Measurements from ENCODE around the gene LCE3D.
"Not testable (repeated sequence)": the region's sequence is repeated elsewhere in the genome, so short reads cannot be mapped to it uniquely, and the experiment has no call there.

The LCE3D gene

GRCh38 chr1:152580433-152580832 is at the start of gene LCE3D:
Gene LCE3D (minus strand): TSS chr1:152580516. CDS start chr1:152579936, 580 bp downstream.
- Histone ChIP-seq H3K4me1 (no peaks in the 10 kb centered on the region), H3K9me3 (no peaks in the 10 kb centered on the region), H3K4me3 (no peak within 1 kb of the TSS), H3K27me3 (ENCODE audit: low read depth) (no peaks in the 10 kb centered on the region), H3K36me3 (replicated peaks) (no peaks in the 10 kb centered on the region)
- DNase-seq (ENCODE audit: low spot score in 2 of 2): no peak
- in situ Hi-C loops (cut with MboI; ENCODE audit: low sequenced_read_pairs): no loop called here

GRCh38 chr1:152626744-152627143 is 46.4 kb upstream of the LCE3D start:
- no peaks in the 10 kb centered on the region for H3K4me1 ChIP-seq
- no peaks in the 10 kb centered on the region for H3K27me3 ChIP-seq (ENCODE audit: low read depth)
- H3K4me3 ChIP-seq: no peak overlapping the region
- no peaks in the 10 kb centered on the region for H3K9me3 ChIP-seq
- no peaks in the 10 kb centered on the region for H3K36me3 ChIP-seq (replicated peaks)
- in situ Hi-C loops (cut with MboI; ENCODE audit: low sequenced_read_pairs): no loop called here
- no peak for DNase-seq (ENCODE audit: low spot score in 2 of 2)

- in situ Hi-C loops (cut with MboI; ENCODE audit: low sequenced_read_pairs): no loop called here
- Histone ChIP-seq H3K36me3 (replicated peaks) (no peaks in the 10 kb centered on the region), H3K4me3 (no peak overlapping the region), H3K9me3 (no peaks in the 10 kb centered on the region), H3K27me3 (ENCODE audit: low read depth) (no peaks in the 10 kb centered on the region), H3K4me1 (no peaks in the 10 kb centered on the region)
- peak in 1 of 2 experiments; percentile 69 for DNase-seq (ENCODE audit: low spot score in 2 of 2)
Observed at GRCh38 chr1:152623203-152623844, 43.0 kb upstream of the LCE3D start.

GRCh38 chr1:152622803-152623202 is 42.5 kb upstream of the LCE3D start, which contains the start of gene LCE3A:
Gene LCE3A (minus strand): TSS chr1:152623103. CDS start chr1:152623103, 0 bp downstream.
- Histone ChIP-seq H3K4me1 (no peaks in the 10 kb centered on the region), H3K27me3 (ENCODE audit: low read depth) (no peaks in the 10 kb centered on the region), H3K4me3 (no peak within 1 kb of the TSS), H3K36me3 (replicated peaks) (no peaks in the 10 kb centered on the region), H3K9me3 (no peaks in the 10 kb centered on the region)
- in situ Hi-C loops (cut with MboI; ENCODE audit: low sequenced_read_pairs): no loop called here
- DNase-seq (ENCODE audit: low spot score in 2 of 2): no peak

- no peaks in the 10 kb centered on the region for H3K9me3 ChIP-seq
- in situ Hi-C loops (cut with MboI; ENCODE audit: low sequenced_read_pairs): no loop called here
- H3K4me1 ChIP-seq: no peaks in the 10 kb centered on the region
- no peak overlapping the region for H3K4me3 ChIP-seq
- no peak for DNase-seq (ENCODE audit: low spot score in 2 of 2)
- H3K36me3 ChIP-seq (replicated peaks): no peaks in the 10 kb centered on the region
- H3K27me3 ChIP-seq (ENCODE audit: low read depth): no peaks in the 10 kb centered on the region
Observed at GRCh38 chr1:152621993-152622392, 41.7 kb upstream of the LCE3D start.

- Histone ChIP-seq H3K36me3 (replicated peaks) (no peaks in the 10 kb centered on the region), H3K9me3 (no peaks in the 10 kb centered on the region), H3K4me1 (no peaks in the 10 kb centered on the region), H3K4me3 (no peak within 1 kb of the TSS), H3K27me3 (ENCODE audit: low read depth) (no peaks in the 10 kb centered on the region)
- no peak for DNase-seq (ENCODE audit: low spot score in 2 of 2)
- in situ Hi-C loops (cut with MboI; ENCODE audit: low sequenced_read_pairs): no loop called here
Observed at GRCh38 chr1:152613511-152613910, 33.2 kb upstream of the LCE3D start, which contains the start of gene LCE3B. Gene LCE3B (plus strand): TSS chr1:152613811. CDS start chr1:152613811, 0 bp downstream.

GRCh38 chr1:152599934-152600333 is 19.6 kb upstream of the LCE3D start, which contains the start of gene LCE3C:
Gene LCE3C (plus strand): TSS chr1:152600234. CDS start chr1:152600732, 498 bp downstream.
- H3K36me3 ChIP-seq (replicated peaks): no peaks in the 10 kb centered on the region
- H3K9me3 ChIP-seq: no peaks in the 10 kb centered on the region
- H3K27me3 ChIP-seq (ENCODE audit: low read depth): no peaks in the 10 kb centered on the region
- no peaks in the 10 kb centered on the region for H3K4me1 ChIP-seq
- no peak within 1 kb of the TSS for H3K4me3 ChIP-seq
- no peak for DNase-seq (ENCODE audit: low spot score in 2 of 2)
- in situ Hi-C loops (cut with MboI; ENCODE audit: low sequenced_read_pairs): no loop called here

- no peak for DNase-seq (ENCODE audit: low spot score in 2 of 2)
- in situ Hi-C loops (cut with MboI; ENCODE audit: low sequenced_read_pairs): no loop called here
- H3K36me3 ChIP-seq (replicated peaks): no peaks in the 10 kb centered on the region
Observed at GRCh38 chr1:152596986-152597385, 16.7 kb upstream of the LCE3D start.

GRCh38 chr1:152585586-152585985 is 5.3 kb upstream of the LCE3D start:
- no peaks in the 10 kb centered on the region for H3K4me1 ChIP-seq
- no peaks in the 10 kb centered on the region for H3K36me3 ChIP-seq (replicated peaks)

More at GRCh38 chr1:152596986-152597385, 16.7 kb upstream of the LCE3D start:
- no peak overlapping the region for H3K4me3 ChIP-seq
- H3K27me3 ChIP-seq (ENCODE audit: low read depth): no peaks in the 10 kb centered on the region
- H3K4me1 ChIP-seq: no peaks in the 10 kb centered on the region
- no peaks in the 10 kb centered on the region for H3K9me3 ChIP-seq

GRCh38 chr1:152582647-152583046 is 2.3 kb upstream of the LCE3D start:
- DNase-seq (ENCODE audit: low spot score in 2 of 2): no peak
- in situ Hi-C loops (cut with MboI; ENCODE audit: low sequenced_read_pairs): no loop called here
- no peaks in the 10 kb centered on the region for H3K9me3 ChIP-seq

More at GRCh38 chr1:152585586-152585985, 5.3 kb upstream of the LCE3D start:
- Histone ChIP-seq H3K4me3 (no peak overlapping the region), H3K9me3 (no peaks in the 10 kb centered on the region), H3K27me3 (ENCODE audit: low read depth) (no peaks in the 10 kb centered on the region)
- DNase-seq (ENCODE audit: low spot score in 2 of 2): no peak
- in situ Hi-C loops (cut with MboI; ENCODE audit: low sequenced_read_pairs): no loop called here

GRCh38 chr1:152579526-152579925 is 790 bp downstream of the LCE3D start:
- H3K27me3 ChIP-seq (ENCODE audit: low read depth); H3K9me3 ChIP-seq; in situ Hi-C loops (cut with MboI; ENCODE audit: low sequenced_read_pairs); DNase-seq (ENCODE audit: low spot score in 2 of 2); H3K4me1 ChIP-seq; H3K4me3 ChIP-seq; H3K36me3 ChIP-seq (replicated peaks): not testable (repeated sequence)

More at GRCh38 chr1:152582647-152583046, 2.3 kb upstream of the LCE3D start:
- Histone ChIP-seq H3K36me3 (replicated peaks) (no peaks in the 10 kb centered on the region), H3K27me3 (ENCODE audit: low read depth) (no peaks in the 10 kb centered on the region), H3K4me1 (no peaks in the 10 kb centered on the region), H3K4me3 (no peak overlapping the region)

- H3K27me3 ChIP-seq (ENCODE audit: low read depth): no peaks in the 10 kb centered on the region
- no peak for DNase-seq (ENCODE audit: low spot score in 2 of 2)
- H3K9me3 ChIP-seq: no peaks in the 10 kb centered on the region
- no peaks in the 10 kb centered on the region for H3K4me1 ChIP-seq
- H3K36me3 ChIP-seq (replicated peaks): no peaks in the 10 kb centered on the region
- H3K4me3 ChIP-seq: no peak overlapping the region
- in situ Hi-C loops (cut with MboI; ENCODE audit: low sequenced_read_pairs): no loop called here
Observed at GRCh38 chr1:152577168-152577567, 3.1 kb downstream of the LCE3D start.

GRCh38 chr1:152566681-152567080 is 13.6 kb downstream of the LCE3D start, which contains the start of gene LCE3E:
Gene LCE3E (minus strand): TSS chr1:152566780. CDS start chr1:152566208, 572 bp downstream.
- H3K4me1 ChIP-seq: no peaks in the 10 kb centered on the region
- in situ Hi-C loops (cut with MboI; ENCODE audit: low sequenced_read_pairs): no loop called here
- H3K36me3 ChIP-seq (replicated peaks): no peaks in the 10 kb centered on the region
- H3K9me3 ChIP-seq: no peaks in the 10 kb centered on the region
- H3K4me3 ChIP-seq: no peak within 1 kb of the TSS
- no peaks in the 10 kb centered on the region for H3K27me3 ChIP-seq (ENCODE audit: low read depth)
- no peak for DNase-seq (ENCODE audit: low spot score in 2 of 2)

- Histone ChIP-seq H3K4me1 (no peaks in the 10 kb centered on the region), H3K36me3 (replicated peaks) (no peaks in the 10 kb centered on the region), H3K4me3 (no peak overlapping the region), H3K27me3 (ENCODE audit: low read depth) (no peaks in the 10 kb centered on the region), H3K9me3 (no peaks in the 10 kb centered on the region)
- in situ Hi-C loops (cut with MboI; ENCODE audit: low sequenced_read_pairs): no loop called here
- no peak for DNase-seq (ENCODE audit: low spot score in 2 of 2)
Observed at GRCh38 chr1:152565535-152566215, 14.6 kb downstream of the LCE3D start.

All from HAP-1 (cell line).